ENCODE results near the gene MLN.

The MLN gene

DNA sequence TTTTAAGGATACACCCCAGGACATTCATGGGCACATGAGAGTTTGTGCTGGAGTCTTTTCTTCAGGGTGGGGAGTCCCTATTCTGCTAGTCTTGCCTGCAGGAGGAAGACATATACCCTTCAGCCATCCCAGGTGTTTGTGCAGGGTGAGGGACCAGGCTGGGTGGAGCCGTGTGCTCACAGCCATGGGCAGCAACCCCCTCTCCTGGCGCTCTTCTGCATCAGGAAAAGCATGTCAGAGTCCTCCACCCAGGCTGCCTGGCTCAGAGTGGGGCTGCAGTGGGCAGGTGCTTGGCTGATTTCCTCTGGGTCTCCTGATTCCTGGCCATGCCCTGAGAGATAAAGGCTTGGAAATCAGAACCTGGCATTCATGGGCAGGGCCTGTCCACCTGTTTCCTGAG is 22.7 kb upstream of the MLN start:
- Histone ChIP-seq H3K4me1 (ENCODE audit: control insufficient read depth, insufficient read depth, low read length, poor library complexity, severe bottlenecking) (no peaks in the 10 kb centered on the region), H3K4me3 (ENCODE audit: insufficient read depth, low read depth, low read length, poor library complexity, severe bottlenecking) (no peak overlapping the region), H3K27me3 (replicated peaks; ENCODE audit: control insufficient read depth, insufficient read depth, low read length, poor library complexity, severe bottlenecking) (no peaks in the 10 kb centered on the region), H3K36me3 (ENCODE audit: control insufficient read depth, insufficient read depth, low read length) (no peaks in the 10 kb centered on the region), H3K27ac (ENCODE audit: insufficient read depth, low read length, poor library complexity, severe bottlenecking) (no peak overlapping the region), H3K9me3 (ENCODE audit: control insufficient read depth, low read length) (no peaks in the 10 kb centered on the region)
- DNase-seq: no peak

DNA sequence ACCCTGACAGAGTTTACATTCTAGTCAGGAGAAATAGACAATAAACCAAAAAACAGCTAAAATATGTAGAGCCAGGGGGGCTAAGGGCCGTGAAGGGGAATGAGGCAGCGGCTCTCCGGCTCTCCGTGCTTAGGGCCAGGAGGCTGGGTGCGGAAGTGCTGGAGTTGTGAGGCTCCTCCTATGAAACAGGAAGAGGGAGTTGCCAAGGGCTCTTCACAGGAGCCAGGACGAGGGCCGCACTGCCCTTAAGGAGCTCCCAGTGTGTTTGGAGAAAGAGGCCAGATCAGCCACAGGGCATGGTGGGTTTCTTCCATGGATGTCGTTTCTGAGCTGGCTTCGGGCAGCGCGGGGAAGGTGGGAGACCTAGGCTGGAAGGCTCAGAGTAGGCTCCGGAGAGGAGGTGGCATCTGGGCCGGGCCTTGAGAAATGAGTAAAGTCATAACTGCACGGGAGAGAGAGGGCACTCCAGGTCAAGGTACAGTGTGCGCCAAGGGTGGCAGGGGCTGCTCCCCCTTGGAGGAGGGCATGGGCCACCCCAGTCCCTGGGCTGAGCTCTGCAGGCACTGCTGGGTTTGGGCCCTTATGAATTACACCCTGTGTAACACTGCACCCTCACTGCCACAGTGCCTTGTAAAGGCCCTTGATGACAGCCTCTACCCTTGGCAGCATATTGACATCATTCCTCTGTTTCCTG is 20.8 kb upstream of the MLN start:
- Histone ChIP-seq H3K9me3 (ENCODE audit: control insufficient read depth, low read length) (no peaks in the 10 kb centered on the region), H3K4me1 (ENCODE audit: control insufficient read depth, insufficient read depth, low read length, poor library complexity, severe bottlenecking) (no peaks in the 10 kb centered on the region), H3K4me3 (ENCODE audit: insufficient read depth, low read depth, low read length, poor library complexity, severe bottlenecking) (no peak overlapping the region), H3K27ac (ENCODE audit: insufficient read depth, low read length, poor library complexity, severe bottlenecking) (no peak overlapping the region), H3K36me3 (ENCODE audit: control insufficient read depth, insufficient read depth, low read length) (no peaks in the 10 kb centered on the region), H3K27me3 (replicated peaks; ENCODE audit: control insufficient read depth, insufficient read depth, low read length, poor library complexity, severe bottlenecking) (no peaks in the 10 kb centered on the region)
- DNase-seq: no peak

DNA sequence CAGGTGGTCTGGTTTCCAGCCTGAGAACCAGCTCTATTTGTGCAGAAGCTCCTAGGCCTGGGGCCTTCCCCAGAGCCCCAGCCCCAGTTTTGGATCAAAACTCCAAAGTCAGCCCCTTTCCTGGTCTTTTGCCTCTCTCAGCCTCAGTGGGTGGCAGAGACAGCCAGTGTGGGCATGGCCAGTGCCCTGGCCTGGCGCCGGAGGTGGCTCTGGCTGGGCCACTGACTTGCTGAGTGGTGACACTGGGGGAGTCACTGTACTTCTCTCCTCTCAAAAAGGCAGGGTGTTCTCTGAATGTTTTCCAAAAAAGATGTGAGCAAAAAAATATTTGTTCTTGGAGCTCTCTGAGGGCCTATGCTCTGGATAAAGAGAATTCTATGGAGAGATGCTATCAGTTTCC is 20.0 kb upstream of the MLN start:
- DNase-seq: no peak
- no peaks in the 10 kb centered on the region for H3K9me3 ChIP-seq (ENCODE audit: control insufficient read depth, low read length)
- H3K36me3 ChIP-seq (ENCODE audit: control insufficient read depth, insufficient read depth, low read length): no peaks in the 10 kb centered on the region
- H3K4me1 ChIP-seq (ENCODE audit: control insufficient read depth, insufficient read depth, low read length, poor library complexity, severe bottlenecking): no peaks in the 10 kb centered on the region
- H3K27ac ChIP-seq (ENCODE audit: insufficient read depth, low read length, poor library complexity, severe bottlenecking): no peak overlapping the region
- H3K4me3 ChIP-seq (ENCODE audit: insufficient read depth, low read depth, low read length, poor library complexity, severe bottlenecking): no peak overlapping the region
- H3K27me3 ChIP-seq (replicated peaks; ENCODE audit: control insufficient read depth, insufficient read depth, low read length, poor library complexity, severe bottlenecking): no peaks in the 10 kb centered on the region

DNA sequence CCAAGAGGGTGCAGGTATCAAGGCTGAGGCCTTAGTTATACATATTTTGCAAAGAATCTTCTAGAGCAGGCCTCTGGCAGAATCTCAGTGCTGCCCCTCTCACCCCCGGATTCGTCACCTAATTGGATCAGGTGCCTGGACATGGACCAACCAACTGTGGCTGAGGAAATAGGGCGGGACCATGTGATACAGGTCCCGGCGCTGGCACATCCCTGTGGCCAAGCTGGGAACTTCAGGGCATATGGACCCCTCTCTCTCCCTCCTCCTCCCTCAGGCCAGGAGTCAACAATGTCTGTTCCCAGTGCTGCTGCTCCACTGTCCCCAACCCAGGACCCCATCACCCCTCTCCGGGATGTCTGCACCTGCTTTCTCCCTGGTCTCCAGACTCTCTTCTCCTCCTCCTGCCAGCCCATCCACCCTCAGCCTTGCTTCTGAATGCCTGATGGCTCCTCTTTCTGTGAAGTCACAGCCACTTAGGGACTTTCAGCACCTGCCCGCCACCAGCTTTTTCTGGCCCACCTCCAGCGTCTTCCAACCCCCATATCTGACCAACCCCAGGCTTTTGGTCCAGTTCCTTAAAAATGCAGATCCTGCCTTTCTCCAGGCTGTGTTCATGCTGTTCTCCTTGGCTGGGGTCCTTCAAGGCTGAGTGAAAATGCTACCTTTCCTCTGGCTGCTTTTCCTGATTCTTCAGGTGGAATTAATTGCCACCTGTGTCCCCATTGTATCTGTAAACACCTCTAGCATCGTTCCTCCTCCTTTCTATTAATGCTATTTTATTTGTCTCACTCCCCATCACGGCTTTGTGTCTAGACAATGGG is 19.0 kb upstream of the MLN start:
- Histone ChIP-seq H3K4me3 (ENCODE audit: insufficient read depth, low read depth, low read length, poor library complexity, severe bottlenecking) (no peak overlapping the region), H3K36me3 (ENCODE audit: control insufficient read depth, insufficient read depth, low read length) (no peaks in the 10 kb centered on the region), H3K27me3 (replicated peaks; ENCODE audit: control insufficient read depth, insufficient read depth, low read length, poor library complexity, severe bottlenecking) (no peaks in the 10 kb centered on the region), H3K9me3 (ENCODE audit: control insufficient read depth, low read length) (no peaks in the 10 kb centered on the region), H3K27ac (ENCODE audit: insufficient read depth, low read length, poor library complexity, severe bottlenecking) (no peak overlapping the region), H3K4me1 (ENCODE audit: control insufficient read depth, insufficient read depth, low read length, poor library complexity, severe bottlenecking) (no peaks in the 10 kb centered on the region)
- DNase-seq: no peak

DNA sequence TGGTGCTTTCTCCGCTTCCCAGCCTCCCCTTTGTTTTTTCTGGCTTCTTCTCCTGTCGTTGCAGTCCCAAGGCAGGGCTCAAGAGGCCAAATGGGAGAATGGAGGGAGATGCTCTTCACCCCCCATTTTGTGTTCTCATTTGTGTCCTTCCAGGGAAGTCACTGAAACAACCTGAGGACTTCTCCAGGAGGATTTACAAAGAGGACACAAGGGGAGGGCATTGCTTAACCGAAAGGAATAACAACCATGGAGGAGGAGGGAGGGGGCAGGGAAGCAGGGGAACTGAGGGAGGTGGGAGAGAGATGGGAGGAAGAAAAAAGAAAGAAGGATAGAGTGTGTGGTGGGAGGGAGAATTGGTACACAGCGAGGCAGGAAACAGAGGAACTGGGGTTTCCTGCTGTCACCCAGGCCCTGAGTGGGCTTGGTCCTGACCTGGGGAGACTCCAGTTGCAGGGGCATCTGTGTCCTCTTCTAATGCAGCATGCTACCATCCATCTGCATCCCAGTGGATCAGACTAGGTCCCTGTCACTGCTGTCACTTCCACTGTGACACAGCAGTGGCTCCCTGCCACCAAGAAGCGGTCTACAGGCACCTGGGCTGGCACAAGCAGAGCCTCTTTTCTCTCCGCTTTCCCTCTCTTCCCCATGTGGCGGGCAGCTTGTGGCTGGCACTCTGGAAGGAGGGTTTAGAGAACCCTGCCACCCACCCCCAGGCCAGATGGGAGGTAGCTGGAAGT is 17.1 kb upstream of the MLN start:
- Histone ChIP-seq H3K9me3 (ENCODE audit: control insufficient read depth, low read length) (no peaks in the 10 kb centered on the region), H3K4me3 (ENCODE audit: insufficient read depth, low read depth, low read length, poor library complexity, severe bottlenecking) (no peak overlapping the region), H3K4me1 (ENCODE audit: control insufficient read depth, insufficient read depth, low read length, poor library complexity, severe bottlenecking) (no peaks in the 10 kb centered on the region), H3K27me3 (replicated peaks; ENCODE audit: control insufficient read depth, insufficient read depth, low read length, poor library complexity, severe bottlenecking) (no peaks in the 10 kb centered on the region), H3K27ac (ENCODE audit: insufficient read depth, low read length, poor library complexity, severe bottlenecking) (no peak overlapping the region), H3K36me3 (ENCODE audit: control insufficient read depth, insufficient read depth, low read length) (no peaks in the 10 kb centered on the region)
- no peak for DNase-seq

GRCh38 chr6:33820243-33820642 is 16.4 kb upstream of the MLN start:
- H3K4me1 ChIP-seq (ENCODE audit: control insufficient read depth, insufficient read depth, low read length, poor library complexity, severe bottlenecking): no peaks in the 10 kb centered on the region
- no peak overlapping the region for H3K27ac ChIP-seq (ENCODE audit: insufficient read depth, low read length, poor library complexity, severe bottlenecking)
- no peaks in the 10 kb centered on the region for H3K27me3 ChIP-seq (replicated peaks; ENCODE audit: control insufficient read depth, insufficient read depth, low read length, poor library complexity, severe bottlenecking)
- H3K9me3 ChIP-seq (ENCODE audit: control insufficient read depth, low read length): no peaks in the 10 kb centered on the region
- DNase-seq: no peak
- H3K36me3 ChIP-seq (ENCODE audit: control insufficient read depth, insufficient read depth, low read length): no peaks in the 10 kb centered on the region
- no peak overlapping the region for H3K4me3 ChIP-seq (ENCODE audit: insufficient read depth, low read depth, low read length, poor library complexity, severe bottlenecking)

GRCh38 chr6:33819021-33819420 is 15.2 kb upstream of the MLN start:
- H3K36me3 ChIP-seq (ENCODE audit: control insufficient read depth, insufficient read depth, low read length): no peaks in the 10 kb centered on the region

GRCh38 chr6:33818293-33818692 is 14.5 kb upstream of the MLN start:
- no peak overlapping the region for H3K27ac ChIP-seq (ENCODE audit: insufficient read depth, low read length, poor library complexity, severe bottlenecking)
- H3K4me3 ChIP-seq (ENCODE audit: insufficient read depth, low read depth, low read length, poor library complexity, severe bottlenecking): no peak overlapping the region
- H3K4me1 ChIP-seq (ENCODE audit: control insufficient read depth, insufficient read depth, low read length, poor library complexity, severe bottlenecking): no peaks in the 10 kb centered on the region
- peaks cover 7% of the 10 kb centered on the region for H3K27me3 ChIP-seq (replicated peaks; ENCODE audit: control insufficient read depth, insufficient read depth, low read length, poor library complexity, severe bottlenecking)
- DNase-seq: no peak
- no peaks in the 10 kb centered on the region for H3K9me3 ChIP-seq (ENCODE audit: control insufficient read depth, low read length)
- H3K36me3 ChIP-seq (ENCODE audit: control insufficient read depth, insufficient read depth, low read length): no peaks in the 10 kb centered on the region

More at GRCh38 chr6:33819021-33819420, 15.2 kb upstream of the MLN start:
- Histone ChIP-seq H3K4me3 (ENCODE audit: insufficient read depth, low read depth, low read length, poor library complexity, severe bottlenecking) (no peak overlapping the region), H3K27ac (ENCODE audit: insufficient read depth, low read length, poor library complexity, severe bottlenecking) (no peak overlapping the region), H3K4me1 (ENCODE audit: control insufficient read depth, insufficient read depth, low read length, poor library complexity, severe bottlenecking) (no peaks in the 10 kb centered on the region), H3K27me3 (replicated peaks; ENCODE audit: control insufficient read depth, insufficient read depth, low read length, poor library complexity, severe bottlenecking) (peaks cover 7% of the 10 kb centered on the region), H3K9me3 (ENCODE audit: control insufficient read depth, low read length) (no peaks in the 10 kb centered on the region)
- no peak for DNase-seq

DNA sequence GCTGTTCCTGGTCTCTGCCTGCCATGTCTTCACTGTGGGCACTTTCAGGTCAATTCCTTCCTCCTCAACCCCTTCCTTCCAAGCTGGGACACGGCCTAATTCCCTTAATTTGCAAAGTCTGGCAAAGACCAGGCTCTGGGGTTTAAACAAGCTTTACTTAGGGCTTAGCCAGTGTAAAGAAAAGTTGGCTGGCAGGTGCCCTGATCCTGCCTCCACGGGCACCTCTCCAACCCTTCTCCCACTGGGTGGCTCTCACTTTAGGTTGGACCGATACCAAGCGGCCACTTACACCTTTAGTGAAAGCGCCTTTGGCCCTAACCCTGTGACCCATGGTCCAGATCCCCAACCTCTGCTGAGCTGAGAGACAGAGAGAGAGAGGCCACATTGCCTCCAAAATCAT is 13.7 kb upstream of the MLN start:
- DNase-seq: no peak
- no peaks in the 10 kb centered on the region for H3K4me1 ChIP-seq (ENCODE audit: control insufficient read depth, insufficient read depth, low read length, poor library complexity, severe bottlenecking)
- H3K36me3 ChIP-seq (ENCODE audit: control insufficient read depth, insufficient read depth, low read length): no peaks in the 10 kb centered on the region
- H3K9me3 ChIP-seq (ENCODE audit: control insufficient read depth, low read length): no peaks in the 10 kb centered on the region
- H3K4me3 ChIP-seq (ENCODE audit: insufficient read depth, low read depth, low read length, poor library complexity, severe bottlenecking): no peak overlapping the region
- no peak overlapping the region for H3K27ac ChIP-seq (ENCODE audit: insufficient read depth, low read length, poor library complexity, severe bottlenecking)
- peaks cover 9% of the 10 kb centered on the region for H3K27me3 ChIP-seq (replicated peaks; ENCODE audit: control insufficient read depth, insufficient read depth, low read length, poor library complexity, severe bottlenecking)

DNA sequence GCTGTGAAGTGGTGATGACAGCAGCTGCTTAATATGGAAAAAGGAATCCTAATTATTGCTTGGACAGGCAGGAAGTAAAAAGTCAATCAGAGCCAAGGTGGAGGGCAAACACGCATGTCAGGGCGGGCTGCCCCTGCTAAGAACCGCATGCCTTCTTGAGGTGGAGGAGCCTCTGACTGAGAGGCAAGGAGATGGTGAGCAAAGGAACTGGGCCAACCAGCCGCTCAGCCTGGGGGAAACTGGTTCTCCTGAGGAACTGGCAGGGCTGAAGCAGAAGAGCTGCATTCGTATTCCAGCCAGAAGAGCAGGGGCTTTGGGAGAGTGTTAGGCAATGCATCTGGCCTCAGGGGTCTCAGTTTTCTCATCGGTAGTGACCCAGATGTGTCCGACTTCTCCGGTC is 13.1 kb upstream of the MLN start:
- no peak for DNase-seq

More for the DNA sequence above, 13.1 kb upstream of the MLN start:
- Histone ChIP-seq H3K9me3 (ENCODE audit: control insufficient read depth, low read length) (no peaks in the 10 kb centered on the region), H3K27me3 (replicated peaks; ENCODE audit: control insufficient read depth, insufficient read depth, low read length, poor library complexity, severe bottlenecking) (peaks cover 10% of the 10 kb centered on the region), H3K4me1 (ENCODE audit: control insufficient read depth, insufficient read depth, low read length, poor library complexity, severe bottlenecking) (no peaks in the 10 kb centered on the region), H3K36me3 (ENCODE audit: control insufficient read depth, insufficient read depth, low read length) (no peaks in the 10 kb centered on the region), H3K4me3 (ENCODE audit: insufficient read depth, low read depth, low read length, poor library complexity, severe bottlenecking) (no peak overlapping the region), H3K27ac (ENCODE audit: insufficient read depth, low read length, poor library complexity, severe bottlenecking) (no peak overlapping the region)

Data from effector memory CD4-positive, alpha-beta T cell (primary cell).